Neural cell (in vitro differentiated cells): ENCODE data around the gene CSMD2.

Source experiments
- CTCF ChIP-seq: fragments of 450-650 bp; IDR thresholded peaks from 2 replicates; pipeline ENCODE4 v1.5.1; 2014; ENCODE audit warnings: antibody characterized with exemption, mild to moderate bottlenecking, moderate library complexity; ENCODE audit not compliant: poor library complexity, severe bottlenecking
- EZH2 ChIP-seq: fragments of 200-600, 300-800 bp; shearing (Covaris generic), sonication (generic); IDR thresholded peaks from 2 replicates; pipeline ENCODE4 v1.6.1; 2014; ENCODE audit warnings: antibody characterized with exemption, low read length, borderline replicate concordance, mild to moderate bottlenecking; ENCODE audit not compliant: insufficient read depth, poor library complexity, severe bottlenecking
- POLR2AphosphoS5 ChIP-seq: IDR thresholded peaks from 2 replicates; pipeline ENCODE4 v1.6.1; 2012
- RAD21 ChIP-seq: fragments of 450-650 bp; conservative IDR thresholded peaks from 2 replicates; pipeline ENCODE4 v1.6.1; 2014; ENCODE audit warnings: antibody characterized with exemption, mild to moderate bottlenecking, moderate library complexity
- REST ChIP-seq: IDR thresholded peaks from 2 replicates; pipeline ENCODE4 v1.6.1; 2012; ENCODE audit warnings: borderline replicate concordance
- TAF1 ChIP-seq: IDR thresholded peaks from 2 replicates; pipeline ENCODE4 v1.6.1; 2012; ENCODE audit warnings: low read depth

- TF ChIP-seq CTCF (peak; percentile 32), EZH2 (no peak), TAF1 (no peak), POLR2AphosphoS5 (no peak), REST (no peak), RAD21 (no peak)
Measured at GRCh38 chr1:34113887-34114286, 51.1 kb downstream of the CSMD2 start.
